ENCODE measurements around the gene ATXN7L1. TPM values are rescaled to one million over a fixed set of nuclear protein-coding genes. Genes with fewer than 3 reads are reported as not detected.

ATXN7L1 gene
- total RNA-seq, 2 experiments from 2014 or later, result 3.5 to 5.0 TPM

GRCh38 chr7:105820363-105821066 is 55.9 kb downstream of the ATXN7L1 start:
- ATAC-seq, result no peak
- DNase-seq, result no peak
- POLR2A ChIA-PET, result no interaction called here
- Mint-ChIP-seq H3K27ac (no peak overlapping the region), H3K4me1 (ENCODE audit: low read depth) (no peaks in the 10 kb centered on the region), H3K36me3 (ENCODE audit: low read depth) (no peaks in the 10 kb centered on the region), H3K27me3 (ENCODE audit: low read depth) (peaks cover 6% of the 10 kb centered on the region), H3K9me3 (ENCODE audit: insufficient read depth) (peaks cover 4% of the 10 kb centered on the region), H3K4me3 (no peak overlapping the region)
- CTCF ChIA-PET, result no interaction called here

- CTCF ChIA-PET, result no interaction called here
- Mint-ChIP-seq H3K27ac (no peak overlapping the region), H3K27me3 (ENCODE audit: low read depth) (peaks cover 5% of the 10 kb centered on the region), H3K4me1 (ENCODE audit: low read depth) (no peaks in the 10 kb centered on the region), H3K9me3 (ENCODE audit: insufficient read depth) (no peaks in the 10 kb centered on the region), H3K36me3 (ENCODE audit: low read depth) (no peaks in the 10 kb centered on the region), H3K4me3 (no peak overlapping the region)
- POLR2A ChIA-PET, result no interaction called here
- ATAC-seq (no peak), DNase-seq (no peak)
Measured at GRCh38 chr7:105819559-105819958, 56.8 kb downstream of the ATXN7L1 start.

- DNase-seq, result no peak
- ChIA-PET CTCF (interaction anchor here (1.1 kb wide), 2 partner anchors 56 to 226 kb away, joined by 3 to 4 read pairs; no protein-coding TSS in a partner anchor), POLR2A (no interaction called here)
- H3K4me1 Mint-ChIP-seq (ENCODE audit: low read depth), result no peaks in the 10 kb centered on the region
- no peak overlapping the region for H3K4me3 Mint-ChIP-seq
- no peak for ATAC-seq
- no peaks in the 10 kb centered on the region for H3K9me3 Mint-ChIP-seq (ENCODE audit: insufficient read depth)
- peaks cover 5% of the 10 kb centered on the region for H3K27me3 Mint-ChIP-seq (ENCODE audit: low read depth)
- no peaks in the 10 kb centered on the region for H3K36me3 Mint-ChIP-seq (ENCODE audit: low read depth)
- no peak overlapping the region for H3K27ac Mint-ChIP-seq
Measured at GRCh38 chr7:105816954-105817615, 59.3 kb downstream of the ATXN7L1 start.

GRCh38 chr7:105816266-105816843 is 60.0 kb downstream of the ATXN7L1 start:
- H3K36me3 Mint-ChIP-seq (ENCODE audit: low read depth), result no peaks in the 10 kb centered on the region
- ChIA-PET CTCF (interaction anchor here (1.1 to 1.4 kb wide), 3 partner anchors 11 to 225 kb away, joined by 3 to 4 read pairs (median 4); no protein-coding TSS in a partner anchor), POLR2A (interaction anchor here (0.8 kb wide), 1 partner anchor 529 kb away, joined by 3 read pairs; no protein-coding TSS in a partner anchor)
- H3K27ac Mint-ChIP-seq, result no peak overlapping the region
- DNase-seq (no peak), ATAC-seq (no peak)
- H3K4me1 Mint-ChIP-seq (ENCODE audit: low read depth), result no peaks in the 10 kb centered on the region
- H3K9me3 Mint-ChIP-seq (ENCODE audit: insufficient read depth), result no peaks in the 10 kb centered on the region
- H3K4me3 Mint-ChIP-seq, result no peak overlapping the region
- H3K27me3 Mint-ChIP-seq (ENCODE audit: low read depth), result peaks cover 5% of the 10 kb centered on the region

GRCh38 chr7:105815576-105815975 is 60.8 kb downstream of the ATXN7L1 start:
- Mint-ChIP-seq H3K36me3 (ENCODE audit: low read depth) (no peaks in the 10 kb centered on the region), H3K27me3 (ENCODE audit: low read depth) (peaks cover 5% of the 10 kb centered on the region), H3K4me1 (ENCODE audit: low read depth) (peaks cover 2% of the 10 kb centered on the region), H3K4me3 (no peak overlapping the region), H3K9me3 (ENCODE audit: insufficient read depth) (no peaks in the 10 kb centered on the region), H3K27ac (no peak overlapping the region)
- no peak for DNase-seq
- CTCF ChIA-PET, result interaction anchor here (1.4 kb wide), 1 partner anchor 10 kb away, joined by 4 read pairs; no protein-coding TSS in a partner anchor
- ATAC-seq, result no peak
- POLR2A ChIA-PET, result interaction anchor here (0.8 kb wide), 1 partner anchor 530 kb away, joined by 3 read pairs; no protein-coding TSS in a partner anchor

GRCh38 chr7:105814481-105814880 is 61.9 kb downstream of the ATXN7L1 start:
- CTCF ChIA-PET, result interaction anchor here (1.2 kb wide), 1 partner anchor 9 kb away, joined by 3 read pairs; no protein-coding TSS in a partner anchor
- no peak for DNase-seq
- no peak overlapping the region for H3K4me3 Mint-ChIP-seq
- H3K4me1 Mint-ChIP-seq (ENCODE audit: low read depth), result peaks cover 13% of the 10 kb centered on the region
- no peak for ATAC-seq
- H3K27me3 Mint-ChIP-seq (ENCODE audit: low read depth), result peaks cover 5% of the 10 kb centered on the region
- H3K27ac Mint-ChIP-seq, result no peak overlapping the region
- no peaks in the 10 kb centered on the region for H3K9me3 Mint-ChIP-seq (ENCODE audit: insufficient read depth)
- H3K36me3 Mint-ChIP-seq (ENCODE audit: low read depth), result peaks cover 3% of the 10 kb centered on the region
- POLR2A ChIA-PET, result no interaction called here

GRCh38 chr7:105811189-105811847 is 65.1 kb downstream of the ATXN7L1 start:
- Mint-ChIP-seq H3K36me3 (ENCODE audit: low read depth) (peaks cover 3% of the 10 kb centered on the region), H3K27ac (no peak overlapping the region), H3K4me1 (ENCODE audit: low read depth) (peaks cover 44% of the 10 kb centered on the region), H3K9me3 (ENCODE audit: insufficient read depth) (no peaks in the 10 kb centered on the region), H3K27me3 (ENCODE audit: low read depth) (peaks cover 5% of the 10 kb centered on the region), H3K4me3 (no peak overlapping the region)
- no peak for DNase-seq
- CTCF ChIA-PET, result interaction anchor here (1.0 kb wide), 1 partner anchor 66 kb away, joined by 3 read pairs; no protein-coding TSS in a partner anchor
- POLR2A ChIA-PET, result no interaction called here
- no peak for ATAC-seq

GRCh38 chr7:105810556-105810955 is 65.8 kb downstream of the ATXN7L1 start:
- H3K36me3 Mint-ChIP-seq (ENCODE audit: low read depth), result peaks cover 3% of the 10 kb centered on the region
- H3K9me3 Mint-ChIP-seq (ENCODE audit: insufficient read depth), result no peaks in the 10 kb centered on the region
- H3K4me1 Mint-ChIP-seq (ENCODE audit: low read depth), result peaks cover 52% of the 10 kb centered on the region
- no peak overlapping the region for H3K4me3 Mint-ChIP-seq
- ATAC-seq (no peak), DNase-seq (no peak)
- POLR2A ChIA-PET, result interaction anchor here (0.6 kb wide), 1 partner anchor 476 kb away, joined by 3 read pairs; no protein-coding TSS in a partner anchor
- H3K27ac Mint-ChIP-seq, result no peak overlapping the region
- H3K27me3 Mint-ChIP-seq (ENCODE audit: low read depth), result peaks cover 2% of the 10 kb centered on the region
- CTCF ChIA-PET, result interaction anchor here (1.0 to 1.8 kb wide), 2 partner anchors 12 to 67 kb away, joined by 3 to 8 read pairs; no protein-coding TSS in a partner anchor

GRCh38 chr7:105808703-105809590 is 67.5 kb downstream of the ATXN7L1 start:
- no peaks in the 10 kb centered on the region for H3K27me3 Mint-ChIP-seq (ENCODE audit: low read depth)
- H3K36me3 Mint-ChIP-seq (ENCODE audit: low read depth), result peaks cover 3% of the 10 kb centered on the region
- H3K9me3 Mint-ChIP-seq (ENCODE audit: insufficient read depth), result no peaks in the 10 kb centered on the region
- DNase-seq (peak; percentile 86), ATAC-seq (peak; percentile 97)
- H3K27ac Mint-ChIP-seq, result peak overlapping the region; percentile 76
- peaks cover 54% of the 10 kb centered on the region for H3K4me1 Mint-ChIP-seq (ENCODE audit: low read depth)
- ChIA-PET CTCF (interaction anchor here (0.7 to 3.3 kb wide), 10 partner anchors 9 to 156 kb away, joined by 3 to 25 read pairs (median 4); no protein-coding TSS in a partner anchor), POLR2A (interaction anchor here (0.6 to 1.7 kb wide), 8 partner anchors 8 to 865 kb away, joined by 3 to 7 read pairs (median 3); no protein-coding TSS in a partner anchor)
- H3K4me3 Mint-ChIP-seq, result peak overlapping the region; percentile 4

- H3K4me3 Mint-ChIP-seq, result peak overlapping the region; percentile 18
- peaks cover 54% of the 10 kb centered on the region for H3K4me1 Mint-ChIP-seq (ENCODE audit: low read depth)
- peaks cover 3% of the 10 kb centered on the region for H3K36me3 Mint-ChIP-seq (ENCODE audit: low read depth)
- CTCF ChIA-PET, result interaction anchor here (0.8 to 3.3 kb wide), 9 partner anchors 8 to 219 kb away, joined by 3 to 25 read pairs (median 4); no protein-coding TSS in a partner anchor
- H3K9me3 Mint-ChIP-seq (ENCODE audit: insufficient read depth), result no peaks in the 10 kb centered on the region
- no peaks in the 10 kb centered on the region for H3K27me3 Mint-ChIP-seq (ENCODE audit: low read depth)
- ATAC-seq, result no peak
- POLR2A ChIA-PET, result interaction anchor here (0.7 to 1.0 kb wide), 2 partner anchors 10 to 134 kb away, joined by 3 to 4 read pairs; no protein-coding TSS in a partner anchor
- no peak for DNase-seq
- peak overlapping the region; percentile 76 for H3K27ac Mint-ChIP-seq
Measured at GRCh38 chr7:105808209-105808608, 68.2 kb downstream of the ATXN7L1 start.
